ENCODE results near the gene CFAP97. TPM values are rescaled to one million over a fixed set of nuclear protein-coding genes. Genes with fewer than 3 reads are reported as not detected.

The CFAP97 gene
- polyA plus RNA-seq, 1 donor (not counting 4 experiments of a cell fraction or from before 2014, with no cell fraction given): 24.9 TPM

GRCh38 chr4:185192059-185192458 lies 11.7 kb downstream of the CFAP97 start:
- Histone ChIP-seq H3K36me3 (ENCODE audit: control insufficient read depth in 2 of 2, extremely low read depth in 1 of 2, insufficient read depth in 2 of 2, low read length in 2 of 2) (peaks cover 2 to 15% of the 10 kb centered on the region in 2 experiments), H3K9me1 (ENCODE audit: control insufficient read depth, extremely low read depth, insufficient read depth, low read length) (peaks cover 4% of the 10 kb centered on the region), H3K4me3 (ENCODE audit: control insufficient read depth in 2 of 3, extremely low read depth in 1 of 3, insufficient read depth in 2 of 3, low read depth in 1 of 3, low read length in 3 of 3) (no peak overlapping the region), H4K20me1 (ENCODE audit: control insufficient read depth, extremely low read depth, insufficient read depth, low read length) (no peaks in the 10 kb centered on the region), H3K27ac (ENCODE audit: control insufficient read depth, insufficient read depth, low read length) (no peak overlapping the region), H3K4me1 (ENCODE audit: control insufficient read depth, extremely low read depth, insufficient read depth, low read length) (no peaks in the 10 kb centered on the region), H3K79me2 (ENCODE audit: control insufficient read depth, insufficient read depth, low read length) (peaks cover 38% of the 10 kb centered on the region), H2AFZ (ENCODE audit: control insufficient read depth, low read length) (no peak overlapping the region), H3K27me3 (ENCODE audit: control insufficient read depth, extremely low read depth, insufficient read depth, low read length) (no peaks in the 10 kb centered on the region), H3K9me3 (ENCODE audit: control insufficient read depth, low read depth, low read length) (no peaks in the 10 kb centered on the region), H3K4me2 (ENCODE audit: control insufficient read depth, extremely low read depth, insufficient read depth, low read depth, low read length) (no peak overlapping the region), H3K9ac (ENCODE audit: control insufficient read depth, extremely low read depth, insufficient read depth, low read length) (no peak overlapping the region)
- DNase-seq (ENCODE audit: low read depth, low spot score) (no peak), FAIRE-seq (no peak)
- dilution Hi-C loops (cut with MboI; ENCODE audit: extremely low pct_ligation_motif_present, low sequenced_read_pairs): no loop called here
- TF ChIP-seq CTCF (optimal IDR thresholded peaks at IDR 0.05 in 1 of 3, IDR thresholded peaks at IDR 0.05 in 1 of 3, conservative IDR thresholded peaks at IDR 0.05 in 1 of 3; ENCODE audit: extremely low read depth in 1 of 3, insufficient read depth in 2 of 3, low read length in 3 of 3): no peak
- no peak for TF ChIP-seq EZH2 (IDR thresholded peaks at IDR 0.05; ENCODE audit: low read length)

- no peaks in the 10 kb centered on the region for H4K20me1 ChIP-seq (ENCODE audit: control insufficient read depth, extremely low read depth, insufficient read depth, low read length)
- H3K27ac ChIP-seq (ENCODE audit: control insufficient read depth, insufficient read depth, low read length): no peak overlapping the region
- no peak overlapping the region for H3K9ac ChIP-seq (ENCODE audit: control insufficient read depth, extremely low read depth, insufficient read depth, low read length)
- peaks cover 4% of the 10 kb centered on the region for H3K9me1 ChIP-seq (ENCODE audit: control insufficient read depth, extremely low read depth, insufficient read depth, low read length)
- H3K4me3 ChIP-seq (ENCODE audit: control insufficient read depth in 2 of 3, extremely low read depth in 1 of 3, insufficient read depth in 2 of 3, low read depth in 1 of 3, low read length in 3 of 3): no peak overlapping the region
- dilution Hi-C loops (cut with MboI; ENCODE audit: extremely low pct_ligation_motif_present, low sequenced_read_pairs): no loop called here
- H3K4me2 ChIP-seq (ENCODE audit: control insufficient read depth, extremely low read depth, insufficient read depth, low read depth, low read length): no peak overlapping the region
- peaks cover 2 to 17% of the 10 kb centered on the region in 2 experiments for H3K36me3 ChIP-seq (ENCODE audit: control insufficient read depth in 2 of 2, extremely low read depth in 1 of 2, insufficient read depth in 2 of 2, low read length in 2 of 2)
- no peaks in the 10 kb centered on the region for H3K4me1 ChIP-seq (ENCODE audit: control insufficient read depth, extremely low read depth, insufficient read depth, low read length)
- TF ChIP-seq CTCF (optimal IDR thresholded peaks at IDR 0.05 in 1 of 3, IDR thresholded peaks at IDR 0.05 in 1 of 3, conservative IDR thresholded peaks at IDR 0.05 in 1 of 3; ENCODE audit: extremely low read depth in 1 of 3, insufficient read depth in 2 of 3, low read length in 3 of 3): no peak
- no peak for TF ChIP-seq EZH2 (IDR thresholded peaks at IDR 0.05; ENCODE audit: low read length)
- peaks cover 42% of the 10 kb centered on the region for H3K79me2 ChIP-seq (ENCODE audit: control insufficient read depth, insufficient read depth, low read length)
- DNase-seq (ENCODE audit: low read depth, low spot score) (no peak), FAIRE-seq (no peak)
- H3K9me3 ChIP-seq (ENCODE audit: control insufficient read depth, low read depth, low read length): no peaks in the 10 kb centered on the region
- H2AFZ ChIP-seq (ENCODE audit: control insufficient read depth, low read length): no peak overlapping the region
- no peaks in the 10 kb centered on the region for H3K27me3 ChIP-seq (ENCODE audit: control insufficient read depth, extremely low read depth, insufficient read depth, low read length)
These were observed 13.4 kb downstream of the CFAP97 start for GRCh38 chr4:185190306-185190856.

All from keratinocyte (primary cell).